H9 (cell line): ENCODE measurements around the gene SLC7A5. TPM values are rescaled to one million over a fixed set of nuclear protein-coding genes. Genes with fewer than 3 reads are reported as not detected.
"Not testable (repeated sequence)": the region's sequence is repeated elsewhere in the genome, so short reads cannot be mapped to it uniquely, and the experiment has no call there.

Experiments used
- DNase-seq: peaks from one replicate; pipeline ENCODE4 v3.0.0-alpha.2; 2017
- H2AFZ ChIP-seq: one replicate; pipeline ENCODE4 v1.6.1; 2013; ENCODE audit warnings: mild to moderate bottlenecking, low read length, control low read depth, moderate library complexity
- H2AK5ac ChIP-seq: 2 replicates; pipeline ENCODE4 v1.6.1; 2013; ENCODE audit warnings: low read length, control low read depth, mixed read lengths; ENCODE audit not compliant: insufficient read length
- H2BK120ac ChIP-seq: one replicate; pipeline ENCODE4 v1.6.1; 2013; ENCODE audit warnings: low read depth, mild to moderate bottlenecking, low read length, control low read depth, inconsistent platforms; ENCODE audit not compliant: poor library complexity, severe bottlenecking
- H2BK12ac ChIP-seq: 2 replicates; pipeline ENCODE4 v1.6.1; 2013; ENCODE audit warnings: low read length, control low read depth, mixed read lengths, low read depth; ENCODE audit not compliant: insufficient read length
- H2BK15ac ChIP-seq: 2 replicates; pipeline ENCODE4 v1.6.1; 2013; ENCODE audit warnings: low read depth, low read length, control low read depth
- H2BK20ac ChIP-seq: one replicate; pipeline ENCODE4 v1.6.1; 2013; ENCODE audit warnings: low read depth, mild to moderate bottlenecking, low read length, control low read depth, inconsistent platforms; ENCODE audit not compliant: poor library complexity, severe bottlenecking
- H2BK5ac ChIP-seq: 2 replicates; pipeline ENCODE4 v1.6.1; 2013; ENCODE audit warnings: low read length, control low read depth, mixed read lengths; ENCODE audit not compliant: insufficient read length
- H3K14ac ChIP-seq: 2 replicates; pipeline ENCODE4 v1.6.1; 2013; ENCODE audit warnings: low read length, control low read depth; ENCODE audit not compliant: insufficient read depth
- H3K18ac ChIP-seq: 2 replicates; pipeline ENCODE4 v1.6.1; 2013; ENCODE audit warnings: low read depth, mild to moderate bottlenecking, mixed read lengths, low read length, control low read depth; ENCODE audit not compliant: insufficient read length
- H3K23ac ChIP-seq: 2 replicates; pipeline ENCODE4 v1.6.1; 2013; ENCODE audit warnings: low read length, control low read depth, mixed read lengths, low read depth; ENCODE audit not compliant: insufficient read length
- H3K23me2 ChIP-seq: 2 replicates; pipeline ENCODE4 v1.6.1; 2013; ENCODE audit warnings: low read depth, mild to moderate bottlenecking, mixed read lengths, low read length, control low read depth; ENCODE audit not compliant: insufficient read length, poor library complexity, severe bottlenecking
- H3K27ac ChIP-seq: 2 replicates; pipeline ENCODE4 v1.5.1; 2013; ENCODE audit warnings: low read length, control low read depth, mixed read lengths, low read depth; ENCODE audit not compliant: insufficient read length
- H3K27me3 ChIP-seq: 2 replicates; pipeline ENCODE4 v1.6.1; 2013; ENCODE audit warnings: low read length, control low read depth, inconsistent platforms; ENCODE audit not compliant: insufficient read depth
- H3K4ac ChIP-seq: 2 replicates; pipeline ENCODE4 v1.6.1; 2013; ENCODE audit warnings: low read depth, mild to moderate bottlenecking, control low read depth, inconsistent platforms, low read length, moderate library complexity
- H3K4me1 ChIP-seq: 2 replicates; pipeline ENCODE4 v1.6.1; 2013; ENCODE audit warnings: low read length, control low read depth, inconsistent platforms; ENCODE audit not compliant: insufficient read depth
- H3K4me2 ChIP-seq: 2 replicates; pipeline ENCODE4 v1.6.1; 2013; ENCODE audit warnings: low read length, control low read depth, mixed read lengths; ENCODE audit not compliant: insufficient read length, insufficient read depth
- H3K56ac ChIP-seq: 2 replicates; pipeline ENCODE4 v1.6.1; 2013; ENCODE audit warnings: low read depth, mild to moderate bottlenecking, mixed read lengths, low read length, control low read depth; ENCODE audit not compliant: insufficient read length
- H3K79me1 ChIP-seq: 2 replicates; pipeline ENCODE4 v1.6.1; 2013; ENCODE audit warnings: low read depth, mild to moderate bottlenecking, moderate library complexity, low read length, control low read depth, inconsistent platforms; ENCODE audit not compliant: insufficient read depth, poor library complexity, severe bottlenecking
- H3K79me2 ChIP-seq: 2 replicates; pipeline ENCODE4 v1.6.1; 2013; ENCODE audit warnings: low read length, control low read depth, inconsistent platforms; ENCODE audit not compliant: insufficient read depth
- H3K9ac ChIP-seq: 2 replicates; pipeline ENCODE4 v1.6.1; 2013; ENCODE audit warnings: low read length, control low read depth, mixed read lengths; ENCODE audit not compliant: insufficient read length; ENCODE audit errors: extremely low read depth
- H3K9me3 ChIP-seq: one replicate; pipeline ENCODE4 v1.6.1; 2013; ENCODE audit warnings: low read depth, low read length, inconsistent platforms; ENCODE audit not compliant: control insufficient read depth
- H3T11ph ChIP-seq: one replicate; pipeline ENCODE4 v1.6.1; 2013; ENCODE audit warnings: mild to moderate bottlenecking, low read length, control low read depth, inconsistent platforms
- H4K20me1 ChIP-seq: one replicate; pipeline ENCODE4 v1.6.1; 2013; ENCODE audit not compliant: control insufficient read depth, insufficient read length, insufficient read depth
- H4K5ac ChIP-seq: 2 replicates; pipeline ENCODE4 v1.6.1; 2013; ENCODE audit warnings: low read depth, mild to moderate bottlenecking, mixed read lengths, low read length, control low read depth; ENCODE audit not compliant: insufficient read length
- H4K8ac ChIP-seq: replicated peaks from 2 replicates; pipeline ENCODE4 v1.6.1; 2013; ENCODE audit warnings: low read length, control low read depth, mixed read lengths, low read depth; ENCODE audit not compliant: insufficient read length
- H4K91ac ChIP-seq: 2 replicates; pipeline ENCODE4 v1.6.1; 2013; ENCODE audit warnings: low read depth, mild to moderate bottlenecking, moderate library complexity, mixed read lengths, low read length, control low read depth; ENCODE audit not compliant: insufficient read length
- H3K27ac Mint-ChIP-seq, 3 experiments: 2 replicates in 2 of 3; 3 replicates in 1 of 3; pipeline ENCODE4 v1.8.0; 2020 to 2021; ENCODE audit warnings: mixed read lengths in 3 of 3, mild to moderate bottlenecking in 1 of 3, moderate library complexity in 1 of 3
- H3K27me3 Mint-ChIP-seq: 2 replicates; pipeline ENCODE4 v1.8.0; 2021; ENCODE audit warnings: low read depth, mild to moderate bottlenecking, moderate library complexity, mixed read lengths
- H3K36me3 Mint-ChIP-seq, 3 experiments: 2 replicates in 2 of 3; 3 replicates in 1 of 3; pipeline ENCODE4 v1.8.0; 2020 to 2021; ENCODE audit warnings: low read depth in 3 of 3, mixed read lengths in 3 of 3; ENCODE audit not compliant: insufficient read depth in 1 of 3
- H3K4me1 Mint-ChIP-seq, 2 experiments: 2 replicates each; pipeline ENCODE4 v1.8.0; 2020; ENCODE audit warnings: mixed read lengths in 2 of 2
- H3K4me3 Mint-ChIP-seq, 2 experiments: 2 replicates in 1 of 2; 3 replicates in 1 of 2; pipeline ENCODE4 v1.8.0; 2020 to 2021; ENCODE audit warnings: mild to moderate bottlenecking in 2 of 2, mixed read lengths in 2 of 2, moderate library complexity in 1 of 2
- H3K9me3 Mint-ChIP-seq, 2 experiments: 2 replicates in 1 of 2; 3 replicates in 1 of 2; pipeline ENCODE4 v1.8.0; 2020; ENCODE audit warnings: mild to moderate bottlenecking in 2 of 2, mixed read lengths in 2 of 2, moderate library complexity in 1 of 2
- WGBS: extraction: QIAGEN DNeasy Blood & Tissue Kit; methylation state at CpG from one replicate; pipeline ENCODE4 v1.1.7; 2013; ENCODE audit warnings: missing lambda C conversion rate, low lambda C conversion rate, mixed read lengths; ENCODE audit not compliant: insufficient read length; ENCODE audit errors: extremely low coverage; 5-methylcytosine and 5-hydroxymethylcytosine counted together
- total RNA-seq: library from RNA; stranded (reverse); gene quantifications from 2 replicates; pipeline ENCODE4 v1.2.1, GENCODE V29; 2021
- TF ChIP-seq, protein P1 (sequence below): fragments of 200-600 bp; sonication (generic); conservative IDR thresholded peaks from 3 replicates; pipeline ENCODE4 v1.8.0; 2021; ENCODE audit warnings: antibody characterized with exemption, mild to moderate bottlenecking

Gene SLC7A5
- total RNA-seq, 1 experiment from 2014 or later: 217 TPM

DNA sequence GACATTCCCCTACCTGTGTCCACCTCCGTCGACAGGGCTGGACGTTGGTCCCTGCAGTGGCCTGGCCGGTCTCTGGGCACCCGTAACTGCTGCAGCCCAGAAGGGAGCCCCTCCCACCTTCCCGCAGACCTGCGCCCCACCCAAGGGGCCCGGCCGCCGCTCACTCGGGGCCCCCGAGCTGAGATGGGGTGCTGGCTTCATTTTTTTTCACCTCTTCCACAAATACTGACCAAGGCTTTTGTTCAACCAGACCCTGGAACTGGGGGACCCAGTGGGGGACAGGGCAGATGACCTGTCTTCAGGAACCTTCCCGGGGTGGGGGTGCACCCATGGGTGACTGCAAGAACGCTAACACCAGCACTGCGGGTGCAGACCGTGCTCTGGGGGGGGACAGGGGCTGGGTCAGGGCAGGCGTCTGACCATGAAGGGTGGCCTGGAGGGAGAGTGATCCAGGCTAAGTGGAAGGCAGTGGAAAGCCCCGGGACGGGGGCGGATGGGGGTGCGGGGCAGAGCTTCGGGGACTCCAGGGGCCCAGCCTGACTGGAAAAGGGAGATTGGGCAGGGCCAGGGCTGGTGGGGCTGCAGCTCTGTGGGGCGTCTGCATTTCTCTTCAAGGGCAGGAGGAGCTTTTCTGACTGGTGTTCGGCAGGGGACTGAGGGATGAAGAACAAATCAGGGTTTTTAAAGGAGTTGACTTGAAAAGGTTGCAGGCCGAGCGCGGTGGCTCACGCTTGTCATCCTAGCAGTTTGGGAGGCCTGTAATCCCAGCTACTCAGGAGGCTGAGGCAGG, 42.3 kb downstream of the SLC7A5 start:
- Histone ChIP-seq H3K27ac (no peak overlapping the region), H3K9me3 (no peaks in the 10 kb centered on the region), H3K23me2 (no peaks in the 10 kb centered on the region), H3K56ac (no peak overlapping the region), H3K79me2 (no peaks in the 10 kb centered on the region), H3K14ac (no peak overlapping the region), H2BK120ac (no peak overlapping the region), H2AK5ac (no peak overlapping the region), H3K4me1 (peaks cover 2% of the 10 kb centered on the region; the same call in 1 of the 2 replicates), H2BK5ac (no peak overlapping the region), H3K27me3 (no peaks in the 10 kb centered on the region), H2BK20ac (no peak overlapping the region), H4K5ac (no peak overlapping the region), H2BK12ac (no peak overlapping the region), H3K9ac (no peak overlapping the region), H3K23ac (no peak overlapping the region), H2AFZ (no peak overlapping the region), H2BK15ac (no peak overlapping the region), H4K8ac (no peak overlapping the region), H3K18ac (no peak overlapping the region), H3T11ph (no peak overlapping the region), H4K20me1 (no peaks in the 10 kb centered on the region), H3K4ac (no peak overlapping the region), H3K79me1 (no peaks in the 10 kb centered on the region), H4K91ac (no peak overlapping the region), H3K4me2 (no peak overlapping the region)
- H3K9me3 Mint-ChIP-seq: no peaks in the 10 kb centered on the region; a peak in 1 of 5 replicates
- H3K4me1 Mint-ChIP-seq: peaks cover 63 to 78% of the 10 kb centered on the region in 2 experiments
- no CpG with 5 or more reads among the region's 28 CpGs for WGBS
- peak overlapping the region in 1 of 3 experiments; percentile 53; a peak in 2 of 7 replicates for H3K27ac Mint-ChIP-seq
- 0 out of 5 replicates have a peak overlapping the region, but pooled peaks of 1 of the 2 experiments have one; percentile 13 for H3K4me3 Mint-ChIP-seq
- DNase-seq: no peak
- TF ChIP-seq, protein P1, sequence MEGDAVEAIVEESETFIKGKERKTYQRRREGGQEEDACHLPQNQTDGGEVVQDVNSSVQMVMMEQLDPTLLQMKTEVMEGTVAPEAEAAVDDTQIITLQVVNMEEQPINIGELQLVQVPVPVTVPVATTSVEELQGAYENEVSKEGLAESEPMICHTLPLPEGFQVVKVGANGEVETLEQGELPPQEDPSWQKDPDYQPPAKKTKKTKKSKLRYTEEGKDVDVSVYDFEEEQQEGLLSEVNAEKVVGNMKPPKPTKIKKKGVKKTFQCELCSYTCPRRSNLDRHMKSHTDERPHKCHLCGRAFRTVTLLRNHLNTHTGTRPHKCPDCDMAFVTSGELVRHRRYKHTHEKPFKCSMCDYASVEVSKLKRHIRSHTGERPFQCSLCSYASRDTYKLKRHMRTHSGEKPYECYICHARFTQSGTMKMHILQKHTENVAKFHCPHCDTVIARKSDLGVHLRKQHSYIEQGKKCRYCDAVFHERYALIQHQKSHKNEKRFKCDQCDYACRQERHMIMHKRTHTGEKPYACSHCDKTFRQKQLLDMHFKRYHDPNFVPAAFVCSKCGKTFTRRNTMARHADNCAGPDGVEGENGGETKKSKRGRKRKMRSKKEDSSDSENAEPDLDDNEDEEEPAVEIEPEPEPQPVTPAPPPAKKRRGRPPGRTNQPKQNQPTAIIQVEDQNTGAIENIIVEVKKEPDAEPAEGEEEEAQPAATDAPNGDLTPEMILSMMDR: no peak
- H3K27me3 Mint-ChIP-seq: peaks cover 6% of the 10 kb centered on the region; the same call in 1 of the 2 replicates
- peaks cover 7 to 23% (median 20%) of the 10 kb centered on the region in 3 experiments for H3K36me3 Mint-ChIP-seq

DNA sequence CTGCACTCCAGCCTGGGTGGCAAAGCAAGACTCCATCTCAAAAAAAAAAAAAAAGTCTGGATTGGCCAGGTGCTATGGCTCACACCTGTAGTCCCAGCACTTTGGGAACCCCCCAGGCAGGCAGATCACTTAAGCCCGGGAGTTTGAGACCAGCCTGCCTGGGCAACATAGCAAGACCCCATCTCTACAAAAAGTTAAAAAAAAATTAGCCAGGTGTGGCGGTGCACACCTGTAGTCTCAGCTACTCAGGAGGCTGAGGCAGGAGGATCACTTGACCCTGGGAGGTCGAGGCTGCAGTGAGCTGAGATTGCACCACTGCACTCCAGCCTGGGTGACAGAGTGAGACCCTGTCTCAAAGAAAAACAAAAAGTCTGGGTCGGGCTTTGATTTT, 42.9 kb downstream of the SLC7A5 start:
- H4K91ac ChIP-seq, H3K4me3 Mint-ChIP-seq: not testable (repeated sequence)
- peaks cover 5 to 20% (median 16%) of the 10 kb centered on the region in 3 experiments for H3K36me3 Mint-ChIP-seq

More for the DNA sequence above, 42.9 kb downstream of the SLC7A5 start:
- not testable (repeated sequence) for H3K27ac Mint-ChIP-seq, H2AK5ac ChIP-seq, H2BK20ac ChIP-seq, H3K9ac ChIP-seq, H3K79me1 ChIP-seq, DNase-seq, H3K9me3 Mint-ChIP-seq, H2BK5ac ChIP-seq, H4K8ac ChIP-seq, H3T11ph ChIP-seq, H4K20me1 ChIP-seq, H3K27ac ChIP-seq, H2BK15ac ChIP-seq, H3K79me2 ChIP-seq, H3K14ac ChIP-seq, H3K4me1 ChIP-seq, H2AFZ ChIP-seq, H3K4me2 ChIP-seq, H3K27me3 Mint-ChIP-seq, H3K23me2 ChIP-seq, H2BK12ac ChIP-seq, H3K9me3 ChIP-seq, H2BK120ac ChIP-seq, H3K18ac ChIP-seq, H3K56ac ChIP-seq, H3K4ac ChIP-seq, H3K27me3 ChIP-seq, H4K5ac ChIP-seq, H3K23ac ChIP-seq
- WGBS: no CpG with 5 or more reads among the region's 4 CpGs
- peaks cover 69 to 84% of the 10 kb centered on the region in 2 experiments for H3K4me1 Mint-ChIP-seq
